ENCODE measurements around the gene ZNF414.

The ZNF414 gene

GRCh38 chr19:8488365-8488764 is 25.6 kb downstream of the ZNF414 start:
- Histone ChIP-seq H4K20me1 (ENCODE audit: insufficient read depth, low read length) (no peaks in the 10 kb centered on the region), H3K4me3 (ENCODE audit: low read depth, low read length, poor library complexity, severe bottlenecking) (no peak overlapping the region), H3K9me3 (ENCODE audit: low read length) (no peaks in the 10 kb centered on the region), H3K27ac (ENCODE audit: low read depth, low read length, poor library complexity, severe bottlenecking) (no peak overlapping the region), H2AFZ (ENCODE audit: low read length) (no peak overlapping the region), H3K9me2 (ENCODE audit: low read depth, low read length) (no peaks in the 10 kb centered on the region), H3K4me2 (ENCODE audit: low read length) (no peak overlapping the region), H3F3A (ENCODE audit: insufficient read depth, low read length) (no peaks in the 10 kb centered on the region; the same call in 1 of the 2 replicates), H3K9ac (ENCODE audit: low read length) (no peak overlapping the region), H3K4me1 (ENCODE audit: insufficient read depth, low read length, severe bottlenecking) (no peaks in the 10 kb centered on the region), H3K27me3 (ENCODE audit: insufficient read depth, low read length) (no peaks in the 10 kb centered on the region), H3K36me3 (ENCODE audit: insufficient read depth, low read length) (peaks cover 59% of the 10 kb centered on the region), H3K79me2 (ENCODE audit: insufficient read depth, low read length) (no peaks in the 10 kb centered on the region)
- TF ChIP-seq EZH2 (IDR thresholded peaks at IDR 0.05; ENCODE audit: borderline replicate concordance, low read length) (no peak), CTCF (IDR thresholded peaks at IDR 0.05; ENCODE audit: low read length) (no peak)

DNA sequence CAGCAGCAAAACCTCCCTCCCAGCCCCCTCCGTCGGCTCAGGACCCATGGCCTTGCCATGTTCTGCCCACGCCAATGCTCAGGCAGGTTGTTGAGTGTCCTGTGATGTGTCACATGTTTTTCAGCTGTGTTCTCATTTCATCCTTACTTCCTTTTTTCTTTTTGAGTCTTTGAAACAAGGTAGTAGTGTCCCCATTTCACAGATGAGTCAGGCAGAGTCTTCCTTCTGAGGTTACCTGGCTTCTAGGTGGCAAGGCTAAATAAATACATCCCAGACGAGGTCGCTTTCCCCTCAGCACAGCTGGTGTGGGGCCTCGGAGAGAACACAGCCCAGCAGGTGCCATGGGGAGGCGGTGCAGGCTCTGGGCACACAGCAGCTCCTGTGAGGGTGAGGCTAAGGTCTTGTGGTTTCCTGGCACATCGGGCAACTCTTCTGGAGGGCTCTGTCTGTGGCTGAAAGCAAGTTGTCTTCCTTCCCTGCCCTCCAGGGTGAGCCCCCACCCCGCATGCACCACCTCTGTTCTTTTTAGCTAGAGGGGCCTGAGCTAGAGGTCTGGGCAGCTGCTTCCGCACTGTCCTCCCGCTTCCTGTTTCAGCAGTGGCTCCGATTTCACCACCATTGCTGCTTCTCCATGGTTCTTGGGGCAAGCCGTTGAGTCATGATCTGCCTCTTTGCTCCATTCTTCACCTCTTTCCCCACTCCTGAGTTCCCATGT is 26.7 kb downstream of the ZNF414 start:
- Histone ChIP-seq H2AFZ (ENCODE audit: low read length) (no peak overlapping the region), H4K20me1 (ENCODE audit: insufficient read depth, low read length) (no peaks in the 10 kb centered on the region), H3K4me1 (ENCODE audit: insufficient read depth, low read length, severe bottlenecking) (no peaks in the 10 kb centered on the region), H3K9ac (ENCODE audit: low read length) (no peak overlapping the region), H3K9me3 (ENCODE audit: low read length) (no peaks in the 10 kb centered on the region), H3F3A (ENCODE audit: insufficient read depth, low read length) (no peaks in the 10 kb centered on the region; the same call in 1 of the 2 replicates), H3K27me3 (ENCODE audit: insufficient read depth, low read length) (no peaks in the 10 kb centered on the region), H3K4me2 (ENCODE audit: low read length) (no peak overlapping the region), H3K79me2 (ENCODE audit: insufficient read depth, low read length) (no peaks in the 10 kb centered on the region), H3K27ac (ENCODE audit: low read depth, low read length, poor library complexity, severe bottlenecking) (no peak overlapping the region), H3K36me3 (ENCODE audit: insufficient read depth, low read length) (peaks cover 69% of the 10 kb centered on the region), H3K9me2 (ENCODE audit: low read depth, low read length) (no peaks in the 10 kb centered on the region), H3K4me3 (ENCODE audit: low read depth, low read length, poor library complexity, severe bottlenecking) (no peak overlapping the region)
- TF ChIP-seq CTCF (IDR thresholded peaks at IDR 0.05; ENCODE audit: low read length) (no peak), EZH2 (IDR thresholded peaks at IDR 0.05; ENCODE audit: borderline replicate concordance, low read length) (no peak)

DNA sequence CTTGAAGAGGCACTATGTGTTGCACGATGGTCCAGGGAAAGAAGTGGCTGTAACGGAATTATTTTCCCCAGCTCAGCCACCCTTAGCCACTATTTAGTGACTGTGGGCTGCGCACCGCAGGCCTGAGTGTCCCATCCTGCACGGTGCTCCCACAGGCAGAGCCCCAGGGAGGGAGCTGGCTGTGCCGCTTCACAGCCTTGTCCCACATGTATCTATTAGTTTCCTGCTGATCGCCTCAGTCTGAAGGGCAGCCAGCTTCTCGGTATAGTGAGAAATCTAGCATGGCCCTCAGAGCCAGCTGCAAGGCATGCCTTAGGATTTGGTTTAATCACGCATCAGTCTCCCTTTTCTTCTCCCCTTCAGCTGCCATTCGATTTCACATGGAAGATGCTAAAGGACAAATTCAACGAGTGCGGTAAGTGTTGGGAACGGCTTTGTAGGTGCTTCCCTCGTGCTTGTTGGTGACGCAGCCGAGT is 27.3 kb downstream of the ZNF414 start:
- Histone ChIP-seq H3K9ac (ENCODE audit: low read length) (no peak overlapping the region), H3K4me2 (ENCODE audit: low read length) (no peak overlapping the region)

More for the DNA sequence above, 27.3 kb downstream of the ZNF414 start:
- H3K4me3 ChIP-seq (ENCODE audit: low read depth, low read length, poor library complexity, severe bottlenecking), result no peak overlapping the region
- H4K20me1 ChIP-seq (ENCODE audit: insufficient read depth, low read length), result no peaks in the 10 kb centered on the region
- no peak overlapping the region for H2AFZ ChIP-seq (ENCODE audit: low read length)
- H3K9me2 ChIP-seq (ENCODE audit: low read depth, low read length), result no peaks in the 10 kb centered on the region
- H3K4me1 ChIP-seq (ENCODE audit: insufficient read depth, low read length, severe bottlenecking), result no peaks in the 10 kb centered on the region
- H3K36me3 ChIP-seq (ENCODE audit: insufficient read depth, low read length), result peaks cover 75% of the 10 kb centered on the region
- H3F3A ChIP-seq (ENCODE audit: insufficient read depth, low read length), result no peaks in the 10 kb centered on the region; the same call in 1 of the 2 replicates
- no peaks in the 10 kb centered on the region for H3K27me3 ChIP-seq (ENCODE audit: insufficient read depth, low read length)
- TF ChIP-seq CTCF (IDR thresholded peaks at IDR 0.05; ENCODE audit: low read length) (no peak), EZH2 (IDR thresholded peaks at IDR 0.05; ENCODE audit: borderline replicate concordance, low read length) (no peak)
- H3K79me2 ChIP-seq (ENCODE audit: insufficient read depth, low read length), result no peaks in the 10 kb centered on the region
- H3K9me3 ChIP-seq (ENCODE audit: low read length), result no peaks in the 10 kb centered on the region
- no peak overlapping the region for H3K27ac ChIP-seq (ENCODE audit: low read depth, low read length, poor library complexity, severe bottlenecking)
